NCI-H187 (cell line): ENCODE results near the gene CYB561D2.

Experiments used
- DNase-seq, 2 experiments: peaks; one replicate each; lab custom pipeline; 2025; lab: John Stamatoyannopoulos, UW

The CYB561D2 gene

GRCh38 chr3:50365842-50366220 lies 15.2 kb downstream of the CYB561D2 start:
- DNase-seq: no peak

GRCh38 chr3:50369012-50369670 lies 18.5 kb downstream of the CYB561D2 start:
- DNase-seq: no peak

- no peak for DNase-seq
Observed at GRCh38 chr3:50370594-50370993, 19.9 kb downstream of the CYB561D2 start.

GRCh38 chr3:50371133-50371685 lies 20.5 kb downstream of the CYB561D2 start:
- DNase-seq: no peak

- no peak for DNase-seq
Observed at GRCh38 chr3:50372349-50372748, 21.7 kb downstream of the CYB561D2 start.

- no peak for DNase-seq
Observed at GRCh38 chr3:50373146-50374051, 22.7 kb downstream of the CYB561D2 start.

- DNase-seq: no peak
Observed at GRCh38 chr3:50374363-50375257, 23.9 kb downstream of the CYB561D2 start.

- DNase-seq: no peak
Observed at GRCh38 chr3:50375258-50375931, 24.7 kb downstream of the CYB561D2 start.

GRCh38 chr3:50378024-50378423 lies 27.4 kb downstream of the CYB561D2 start:
- DNase-seq: no peak

- DNase-seq: no peak
Observed at GRCh38 chr3:50378757-50379156, 28.1 kb downstream of the CYB561D2 start.

GRCh38 chr3:50380405-50381085 lies 29.9 kb downstream of the CYB561D2 start:
- DNase-seq: no peak

GRCh38 chr3:50381383-50381782 lies 30.7 kb downstream of the CYB561D2 start:
- DNase-seq: no peak

GRCh38 chr3:50382722-50383121 lies 32.1 kb downstream of the CYB561D2 start:
- no peak for DNase-seq

GRCh38 chr3:50383750-50384149 lies 33.1 kb downstream of the CYB561D2 start:
- DNase-seq: no peak

- DNase-seq: no peak
Observed at GRCh38 chr3:50385754-50386153, 35.1 kb downstream of the CYB561D2 start.

- DNase-seq: no peak
Observed at GRCh38 chr3:50388016-50388719, 37.5 kb downstream of the CYB561D2 start.

- DNase-seq: no peak
Observed at GRCh38 chr3:50388720-50389413, 38.2 kb downstream of the CYB561D2 start.

- DNase-seq: no peak
Observed at GRCh38 chr3:50389414-50389767, 38.7 kb downstream of the CYB561D2 start.

GRCh38 chr3:50390508-50391224 lies 40.0 kb downstream of the CYB561D2 start:
- DNase-seq: no peak
